Measurements from ENCODE around the gene GLO1.

DNA sequence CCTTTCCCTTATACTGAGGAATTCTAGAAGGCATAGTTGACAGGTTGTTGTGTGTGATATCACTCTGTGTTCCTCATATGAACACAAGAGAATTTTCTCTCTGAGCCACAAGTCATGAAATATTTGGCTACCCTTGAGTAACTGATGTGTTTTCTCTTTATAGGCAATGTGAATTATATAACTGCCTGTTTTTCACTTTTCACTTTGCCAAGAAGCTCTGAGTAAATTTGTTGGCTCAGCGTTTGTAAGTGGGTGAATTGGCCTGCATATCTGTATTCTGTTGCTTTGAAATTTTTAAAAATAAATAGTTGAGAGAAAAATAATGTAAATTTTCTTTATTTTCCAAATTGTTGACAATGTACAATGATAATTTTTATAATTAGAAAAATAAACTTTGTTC lies 58.0 kb downstream of the GLO1 start:
- TF ChIP-seq POLR2A (IDR thresholded peaks at IDR 0.05; ENCODE audit: low read depth, low read length) (no peak), TAF1 (IDR thresholded peaks at IDR 0.05; ENCODE audit: low read depth, low read length) (no peak)
